ENCODE measurements around the gene ADH4.

- TF ChIP-seq JAZF1 (CRISPR knock-in tag; IDR thresholded peaks at IDR 0.05): no peak
- TF ChIP-seq ZNF263 (CRISPR knock-in tag; IDR thresholded peaks at IDR 0.05; ENCODE audit: low read depth): no peak
- TF ChIP-seq ATF3 (CRISPR knock-in tag; conservative IDR thresholded peaks at IDR 0.05): no peak
- no peak for TF ChIP-seq RELA (CRISPR knock-in tag; IDR thresholded peaks at IDR 0.05; ENCODE audit: borderline replicate concordance)
These were observed 17.7 kb downstream of the ADH4 start for GRCh38 chr4:99126376-99126775.
